8988T (cell line): ENCODE measurements around the gene MAML3.

Experiments used
- DNase-seq: peaks from one replicate; pipeline ENCODE4 v3.0.0; 2011

The MAML3 gene

DNA sequence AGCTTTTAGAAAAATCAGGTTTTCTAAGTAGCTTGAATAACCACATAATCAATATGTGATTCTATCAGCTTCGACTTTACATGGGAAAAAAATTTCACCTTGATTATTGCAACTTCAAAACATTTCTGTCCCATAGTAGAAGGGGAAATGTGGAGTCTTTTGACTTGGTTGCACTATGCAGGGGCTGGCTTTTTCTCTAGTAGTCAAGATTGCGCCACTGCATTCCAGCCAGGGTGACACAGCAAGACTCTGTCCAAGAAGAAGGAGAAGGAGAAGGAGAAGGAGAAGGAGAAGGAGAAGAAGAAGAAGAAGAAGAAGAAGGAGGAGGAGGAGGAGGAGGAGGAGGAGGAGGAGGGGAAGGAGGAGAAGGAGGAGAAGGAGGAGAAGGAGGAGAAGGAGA lies 84.9 kb downstream of the MAML3 start:
- no peak for DNase-seq

DNA sequence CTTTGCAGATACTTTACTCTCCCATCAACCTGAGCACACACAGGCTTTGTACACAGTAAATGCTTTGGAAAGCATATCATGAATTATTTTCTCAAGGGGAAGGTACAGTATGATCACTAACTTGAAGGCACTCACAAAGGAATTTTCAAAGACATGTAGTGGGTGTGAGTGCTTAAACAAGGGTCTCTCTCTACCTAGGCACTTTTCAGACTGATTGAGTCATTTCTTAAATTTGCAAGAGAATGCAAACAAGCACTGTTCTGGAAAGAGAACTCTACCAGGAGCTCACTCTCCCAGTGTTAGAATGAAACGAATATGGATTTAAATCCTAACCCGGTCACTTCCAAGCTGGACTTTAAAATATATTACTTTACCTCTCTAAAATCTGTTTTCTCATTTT lies 85.7 kb downstream of the MAML3 start:
- DNase-seq: no peak

DNA sequence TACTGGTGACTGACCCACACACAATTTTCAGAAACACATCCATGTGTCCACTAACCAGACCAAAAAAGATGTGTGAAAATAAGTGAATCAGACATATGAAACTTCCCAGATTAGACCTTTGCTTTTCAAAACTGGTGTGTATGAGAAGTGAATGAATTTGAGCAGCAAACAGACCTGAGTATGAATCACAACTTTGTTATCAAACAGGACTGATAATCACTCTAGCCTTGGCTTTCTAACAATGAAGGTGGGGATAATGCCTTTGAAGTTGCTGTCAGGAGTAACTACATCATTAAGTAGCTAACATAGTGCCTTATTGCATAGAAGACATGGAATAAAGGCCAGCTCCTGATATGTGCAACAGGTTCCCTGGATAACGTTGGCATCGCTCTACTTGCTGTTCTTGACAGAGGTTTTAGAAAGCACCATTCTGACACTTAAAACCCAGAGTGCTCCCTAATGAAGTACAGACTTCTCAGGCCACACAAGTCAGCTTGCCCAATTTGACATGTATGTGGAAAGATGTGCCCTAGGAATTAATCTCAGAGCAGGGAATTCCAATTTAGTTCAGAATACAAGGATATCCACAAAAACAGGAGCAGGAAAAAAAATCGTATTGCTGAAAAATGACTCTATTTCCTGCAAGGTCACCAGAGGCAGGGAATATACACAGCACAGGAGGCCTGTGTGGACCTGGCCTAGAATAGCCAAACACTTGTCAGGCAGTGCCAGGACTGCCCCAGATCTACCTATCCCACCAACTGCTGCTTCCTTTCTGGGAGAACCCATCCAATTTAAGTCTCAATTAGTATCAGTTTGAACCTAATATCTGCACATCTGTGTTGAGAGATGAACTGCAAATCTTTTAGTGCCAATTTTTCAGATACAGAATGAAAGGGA lies 87.7 kb downstream of the MAML3 start:
- no peak for DNase-seq

DNA sequence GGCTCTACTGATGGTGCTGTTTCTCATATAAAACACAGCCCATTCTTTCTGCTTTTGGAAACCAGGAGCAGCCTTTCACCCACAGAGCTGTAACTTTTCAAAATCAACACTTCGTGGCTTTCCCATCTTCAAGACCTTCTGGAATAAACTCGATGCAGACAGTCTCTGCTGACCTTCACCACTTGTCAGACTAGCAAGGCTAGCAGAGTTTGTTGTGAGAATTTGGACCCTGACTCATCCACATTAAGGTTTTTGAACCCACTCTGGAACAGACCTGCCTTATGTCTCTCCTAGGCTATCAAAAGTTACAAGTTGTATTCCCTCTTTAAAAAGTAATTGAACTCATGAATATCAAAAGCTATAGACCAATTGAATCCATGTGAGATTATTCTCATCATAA lies 88.6 kb downstream of the MAML3 start:
- no peak for DNase-seq

DNA sequence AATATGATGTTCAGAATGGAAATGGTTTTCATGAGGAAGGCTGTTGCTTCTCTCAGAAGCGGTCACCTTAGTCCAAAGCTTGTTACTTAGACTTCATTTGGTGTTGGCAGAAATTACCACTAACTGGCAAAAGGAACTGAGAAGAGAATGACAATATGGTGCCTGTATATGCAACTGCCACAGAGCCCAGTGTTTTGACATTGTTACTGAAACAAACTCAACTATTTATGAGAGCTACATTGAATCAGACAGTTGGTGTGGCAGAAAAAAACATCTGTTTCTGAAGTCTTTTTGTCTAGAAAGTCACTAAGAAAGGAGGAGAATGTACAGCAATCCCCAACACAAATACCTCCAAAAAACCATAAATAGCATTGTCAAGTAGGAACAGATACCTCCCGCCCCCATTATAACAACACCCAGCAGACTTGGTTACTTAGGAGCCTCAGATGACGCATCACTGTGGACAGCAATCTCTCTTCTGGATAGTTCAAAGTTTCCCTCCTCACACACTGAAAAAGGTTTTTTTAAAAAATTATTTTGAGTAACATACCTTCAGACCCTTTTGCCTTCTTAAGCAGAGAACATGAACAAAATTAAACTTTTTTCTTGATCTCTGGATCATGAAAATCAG lies 92.2 kb downstream of the MAML3 start:
- no peak for DNase-seq

DNA sequence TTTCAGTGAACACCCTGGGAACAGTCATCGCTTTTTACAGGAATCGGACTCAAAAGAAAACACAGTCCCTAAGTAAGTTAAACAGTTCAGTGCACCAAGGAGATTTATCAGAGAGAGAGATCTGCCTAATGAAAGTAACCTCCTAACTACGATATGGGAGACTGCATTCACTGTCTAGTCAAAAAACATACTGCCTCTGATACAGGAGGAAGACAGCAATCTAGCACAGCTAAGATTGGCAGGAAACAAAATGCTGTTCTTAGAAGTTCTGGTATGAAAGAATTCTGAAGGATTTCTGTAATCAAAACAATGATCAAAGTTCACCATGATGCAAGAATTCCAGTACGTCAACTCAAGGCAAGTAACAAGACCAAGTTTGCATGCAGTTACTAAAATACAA lies 92.8 kb downstream of the MAML3 start:
- DNase-seq: no peak

DNA sequence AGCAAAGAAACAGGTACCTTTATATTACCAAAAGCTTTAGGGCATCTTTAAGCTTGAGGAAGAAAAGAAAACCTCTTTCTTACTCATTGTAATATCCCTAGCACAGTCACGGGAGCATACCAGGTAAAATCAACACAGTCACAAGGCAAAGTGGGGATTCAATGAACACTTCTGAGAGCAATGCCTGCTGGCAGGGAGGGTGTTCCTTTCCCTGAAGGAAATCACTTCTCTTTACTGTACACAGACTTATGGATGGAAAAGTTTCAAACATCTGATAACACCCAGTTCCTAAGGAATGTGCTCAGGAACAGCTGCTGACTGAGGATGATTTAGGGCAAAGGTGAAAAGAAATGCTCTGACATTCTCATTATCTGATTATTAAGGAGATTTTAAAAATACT lies 94.8 kb downstream of the MAML3 start:
- no peak for DNase-seq

DNA sequence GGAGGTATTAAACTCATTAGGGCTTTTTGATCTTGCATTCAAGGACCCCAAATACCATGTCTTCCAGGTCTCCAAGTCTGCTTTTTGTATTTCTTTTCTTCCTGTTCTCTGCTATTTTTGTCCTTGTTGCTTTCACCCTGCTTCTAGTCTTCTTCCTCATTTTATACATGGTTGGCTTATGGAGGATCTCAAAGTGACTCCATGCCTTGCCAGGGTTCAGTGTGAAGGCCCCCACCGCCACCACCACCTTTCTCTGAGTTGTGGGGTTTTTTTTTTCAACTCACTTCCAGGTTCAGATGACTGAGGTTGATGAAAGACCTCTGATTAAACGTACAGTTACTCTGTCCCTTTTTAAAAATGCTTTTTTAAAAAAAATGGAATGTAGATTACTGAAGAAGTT lies 96.3 kb downstream of the MAML3 start:
- no peak for DNase-seq

DNA sequence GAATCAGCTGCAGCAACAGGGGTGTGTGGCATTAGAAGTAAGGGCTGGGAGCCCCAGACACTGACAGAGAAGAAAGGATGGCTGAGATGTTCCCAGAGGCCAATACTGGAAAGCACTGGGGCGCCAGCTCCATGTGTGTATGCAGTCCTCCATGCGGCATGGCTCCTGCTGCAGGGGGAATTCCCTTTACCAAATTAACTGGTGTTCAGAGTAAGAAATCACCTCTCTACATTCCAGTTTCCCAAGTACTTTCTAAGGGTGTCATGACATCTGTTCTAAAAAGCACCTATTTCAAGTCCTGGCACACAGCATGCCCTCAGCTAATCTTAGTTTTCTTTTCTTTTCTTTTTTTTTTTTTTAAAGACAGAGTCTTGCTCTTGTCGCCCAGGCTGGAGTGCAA lies 98.0 kb downstream of the MAML3 start:
- DNase-seq: no peak

DNA sequence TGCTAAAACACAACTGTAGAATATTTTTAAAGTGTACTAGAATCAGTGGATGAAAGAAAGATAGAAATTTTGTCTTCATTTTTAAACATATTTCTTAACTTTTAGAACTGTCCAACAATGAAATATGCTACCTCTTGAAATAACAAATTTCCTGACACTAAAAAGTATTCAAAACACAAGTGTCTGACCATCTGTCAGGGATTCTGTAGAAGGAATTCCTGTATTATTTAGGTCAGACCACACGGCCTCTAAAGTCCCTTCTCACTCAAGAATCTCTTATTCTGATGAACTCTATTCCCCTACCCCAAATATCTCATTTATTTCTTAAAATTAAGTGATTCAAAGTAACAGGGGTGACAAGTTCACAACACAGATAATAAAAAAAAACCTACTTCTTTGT lies 99.1 kb downstream of the MAML3 start:
- DNase-seq: no peak

DNA sequence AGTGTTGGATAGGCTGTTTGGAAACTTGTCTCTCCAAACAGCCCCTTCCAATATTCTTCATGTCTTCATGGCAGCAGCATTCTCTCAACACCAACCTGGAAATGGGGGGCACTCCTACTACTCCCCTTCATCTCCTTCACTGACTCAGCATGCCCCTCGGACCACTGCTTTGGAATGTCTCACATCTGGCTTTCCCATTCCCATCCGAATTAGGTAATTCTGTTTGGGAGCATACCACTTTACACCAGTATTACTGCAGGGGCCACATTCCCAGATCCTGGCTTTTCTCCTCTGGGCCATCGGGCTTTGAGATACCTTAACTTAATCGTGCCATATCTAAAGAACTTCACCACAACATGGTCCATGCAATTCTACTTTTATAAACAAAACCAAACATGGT lies 100.8 kb downstream of the MAML3 start:
- no peak for DNase-seq

DNA sequence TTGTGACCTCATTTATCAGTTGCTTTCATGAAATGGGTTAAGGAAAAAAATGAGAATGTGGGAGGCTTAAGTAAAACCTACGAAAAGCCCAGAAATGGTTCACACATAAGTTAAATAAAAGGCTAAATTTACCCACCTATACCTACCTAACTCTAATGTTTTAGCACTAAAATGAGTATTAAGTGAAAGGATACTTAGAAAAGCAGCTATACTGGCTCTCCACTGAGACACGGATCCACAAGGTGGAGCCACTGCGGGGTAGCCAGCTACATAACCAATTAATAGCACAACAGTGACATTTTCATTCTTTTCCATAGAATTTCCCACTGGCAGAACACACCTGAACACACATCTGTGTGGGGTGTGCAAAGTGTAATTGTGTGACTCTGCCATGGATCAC lies 101.9 kb downstream of the MAML3 start:
- no peak for DNase-seq

DNA sequence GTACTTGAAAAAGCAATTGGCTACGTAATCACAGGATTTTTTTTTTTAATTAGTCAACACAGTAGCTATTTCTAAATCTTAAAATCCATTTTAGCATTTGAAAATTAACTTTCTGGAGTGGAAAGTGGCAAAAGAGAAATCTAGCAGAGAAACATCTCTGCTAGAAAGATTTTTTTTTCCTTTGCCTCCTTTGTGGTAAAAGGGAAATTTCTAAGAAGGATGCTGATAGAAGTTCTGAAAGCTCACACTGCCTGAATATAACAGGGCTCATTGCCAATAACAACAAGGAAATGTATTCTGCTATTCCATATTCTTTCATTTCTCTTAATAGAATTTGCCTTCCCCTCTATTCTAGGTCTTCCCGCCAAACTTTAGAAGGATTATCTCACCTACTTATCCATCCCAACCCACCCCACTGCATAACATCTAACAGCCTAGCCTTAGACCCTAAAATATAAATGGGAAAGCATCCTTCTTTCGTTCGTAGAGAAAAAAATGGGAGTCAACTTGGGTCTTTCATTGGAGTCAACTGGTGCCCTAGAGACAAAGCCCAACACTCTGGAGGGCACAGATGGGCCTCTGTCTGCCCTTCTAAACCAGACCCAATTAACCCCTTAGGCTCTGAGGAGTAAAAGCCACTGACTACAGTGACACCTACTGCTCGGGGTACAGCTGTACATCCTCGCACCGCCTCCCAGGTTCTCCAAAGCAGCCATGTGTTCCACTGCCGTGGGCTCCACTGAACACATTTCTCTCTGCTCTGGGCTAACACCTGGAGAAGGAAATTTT lies 103.9 kb downstream of the MAML3 start:
- DNase-seq: no peak

DNA sequence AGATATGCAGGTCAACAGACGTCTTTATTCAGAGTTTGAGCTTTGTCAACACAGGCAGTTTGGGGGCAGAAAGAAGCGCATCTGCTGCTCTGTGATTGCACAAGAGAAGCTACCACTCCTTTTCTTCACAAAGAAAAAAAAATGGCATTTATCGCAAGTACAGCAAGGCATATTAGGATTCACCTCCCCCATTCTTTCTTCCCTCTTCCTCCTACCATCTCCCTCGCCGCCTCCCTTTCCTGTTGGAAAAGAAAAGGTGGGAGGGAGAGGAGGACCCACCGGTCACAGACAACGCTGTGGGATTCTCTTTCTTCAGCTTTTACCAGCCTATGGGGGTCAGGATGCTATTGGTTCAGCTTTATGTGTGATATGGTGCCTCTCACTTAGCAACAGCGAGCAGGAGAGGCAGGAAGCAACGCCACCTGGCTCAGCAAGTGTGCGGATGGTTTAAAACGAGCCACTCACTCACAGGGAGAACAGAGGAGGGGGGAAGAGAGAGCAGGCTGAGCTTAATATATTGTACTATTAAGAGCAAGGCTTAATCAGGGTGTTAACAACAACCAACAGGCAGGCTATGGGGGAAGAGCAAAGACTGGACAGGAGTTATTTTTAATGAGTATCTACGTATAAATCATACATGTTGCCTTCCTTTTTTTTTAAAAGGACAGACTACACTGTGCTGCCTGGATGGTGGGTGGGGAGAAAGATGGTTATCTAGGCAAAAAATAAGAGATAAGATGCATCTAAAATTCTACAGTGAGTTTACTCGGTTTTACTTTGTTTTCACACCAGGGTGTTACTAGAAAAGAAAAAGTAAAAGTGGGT lies 104.7 kb downstream of the MAML3 start:
- DNase-seq: no peak

DNA sequence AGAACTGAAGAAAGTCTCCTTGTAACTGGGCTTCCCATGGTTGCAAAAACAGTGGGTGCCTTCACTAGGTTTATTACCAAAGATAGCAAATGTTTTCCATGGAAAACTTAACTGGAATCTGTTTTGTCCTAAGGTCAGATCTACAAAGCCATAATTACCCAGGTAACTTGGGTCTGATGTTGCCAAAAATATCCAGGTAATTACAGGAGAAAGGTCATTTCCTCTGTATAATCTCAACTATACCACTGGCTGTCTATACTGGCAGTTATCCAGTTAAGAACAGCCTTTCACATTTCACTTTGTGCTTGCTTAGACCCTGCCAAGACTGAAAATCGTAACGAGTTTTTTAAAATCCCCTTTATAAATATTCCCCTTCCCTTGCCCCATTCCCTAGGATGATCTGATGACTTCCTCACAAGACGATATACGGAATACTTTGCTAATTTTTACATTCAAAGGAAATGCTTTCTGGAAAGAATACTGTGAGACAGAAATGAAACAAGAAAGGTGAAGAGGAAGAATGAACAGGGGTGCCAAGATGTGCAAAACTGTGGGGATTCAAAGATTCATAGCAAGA lies 105.5 kb downstream of the MAML3 start:
- no peak for DNase-seq

DNA sequence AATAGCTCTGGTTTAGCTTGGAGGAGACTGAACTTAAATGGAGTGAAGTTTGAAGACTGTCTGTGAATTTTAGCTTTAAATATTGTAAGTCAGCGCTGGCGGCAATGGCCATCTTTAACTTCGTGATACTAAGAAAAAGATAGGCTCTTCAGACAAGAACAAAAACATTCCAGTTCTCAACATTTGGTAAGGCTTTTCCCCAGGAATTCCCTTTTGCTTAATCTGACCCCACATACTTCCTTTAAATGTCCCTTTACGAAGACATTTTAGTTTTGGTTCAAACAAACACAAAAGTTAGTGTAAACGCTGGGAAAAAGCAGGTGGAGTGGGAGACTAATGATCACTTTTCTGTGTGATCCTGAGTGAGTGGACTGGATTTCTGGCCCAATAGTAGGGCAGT lies 106.2 kb downstream of the MAML3 start:
- no peak for DNase-seq

DNA sequence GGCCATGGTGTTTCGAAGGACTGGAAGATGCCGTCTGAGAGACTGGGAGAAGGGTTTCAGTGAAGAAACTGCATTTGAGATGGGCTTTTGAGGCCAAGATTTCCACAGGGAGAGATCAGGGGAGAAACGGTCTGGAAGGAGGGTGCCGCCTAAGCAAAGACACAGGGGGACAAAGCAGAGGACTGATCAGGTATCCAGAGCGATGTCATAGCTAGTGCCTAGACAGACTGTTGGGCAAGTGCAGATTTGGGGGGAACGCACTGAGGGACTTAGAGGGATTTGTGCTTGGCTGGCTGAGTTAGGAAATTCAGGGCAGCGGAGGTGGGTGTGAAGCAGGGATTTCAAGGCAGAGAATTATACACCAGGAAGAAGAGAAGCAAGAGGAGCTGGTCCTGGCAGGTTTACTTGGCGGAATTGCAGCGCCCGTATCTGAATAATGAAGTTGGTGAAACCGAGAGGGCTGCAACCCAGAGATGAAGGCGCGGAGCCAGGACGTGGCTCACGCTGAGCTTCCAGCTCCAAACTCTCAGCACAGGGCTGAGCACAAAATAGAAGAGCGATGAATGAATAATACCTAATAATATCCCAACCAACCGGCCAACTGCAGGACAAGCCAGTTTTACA lies 106.9 kb downstream of the MAML3 start:
- DNase-seq: no peak

DNA sequence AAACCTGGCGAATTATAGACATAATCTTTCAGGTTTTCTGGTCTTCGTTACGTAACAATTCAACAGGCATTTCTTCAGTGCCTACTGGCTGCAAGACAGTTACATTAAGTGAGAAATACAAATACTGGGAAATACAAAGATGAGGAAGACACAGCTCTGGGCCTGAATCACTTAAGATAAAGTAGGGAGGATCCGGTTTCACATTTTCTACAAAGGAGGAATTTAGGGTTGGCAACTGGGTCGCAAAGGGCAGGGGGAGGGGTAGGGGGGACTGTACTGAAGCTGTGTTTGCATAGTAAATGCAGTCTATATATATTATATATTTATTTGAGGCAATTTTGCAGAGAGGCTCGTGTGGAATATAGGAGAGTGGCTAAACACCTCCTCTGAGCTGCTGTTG lies 107.4 kb downstream of the MAML3 start:
- DNase-seq: no peak

DNA sequence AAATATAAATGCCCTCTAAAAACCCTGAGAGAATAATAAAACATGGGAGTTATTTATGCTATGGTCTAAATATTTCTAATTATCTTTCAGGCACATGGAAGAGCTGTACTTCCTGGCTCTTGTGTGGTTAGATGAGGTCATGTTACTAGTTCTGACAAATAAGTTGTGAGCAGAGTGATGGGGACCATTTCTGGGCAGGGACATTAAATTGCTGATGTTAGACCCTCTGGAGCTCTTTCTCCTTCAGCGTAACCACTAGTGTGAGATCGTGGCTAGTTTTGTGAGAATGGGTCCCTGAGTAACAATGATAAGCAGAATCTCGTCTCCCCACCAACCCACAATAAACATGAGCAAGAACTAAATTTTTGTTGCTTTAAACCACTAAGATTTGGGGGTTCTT lies 108.0 kb downstream of the MAML3 start:
- no peak for DNase-seq

DNA sequence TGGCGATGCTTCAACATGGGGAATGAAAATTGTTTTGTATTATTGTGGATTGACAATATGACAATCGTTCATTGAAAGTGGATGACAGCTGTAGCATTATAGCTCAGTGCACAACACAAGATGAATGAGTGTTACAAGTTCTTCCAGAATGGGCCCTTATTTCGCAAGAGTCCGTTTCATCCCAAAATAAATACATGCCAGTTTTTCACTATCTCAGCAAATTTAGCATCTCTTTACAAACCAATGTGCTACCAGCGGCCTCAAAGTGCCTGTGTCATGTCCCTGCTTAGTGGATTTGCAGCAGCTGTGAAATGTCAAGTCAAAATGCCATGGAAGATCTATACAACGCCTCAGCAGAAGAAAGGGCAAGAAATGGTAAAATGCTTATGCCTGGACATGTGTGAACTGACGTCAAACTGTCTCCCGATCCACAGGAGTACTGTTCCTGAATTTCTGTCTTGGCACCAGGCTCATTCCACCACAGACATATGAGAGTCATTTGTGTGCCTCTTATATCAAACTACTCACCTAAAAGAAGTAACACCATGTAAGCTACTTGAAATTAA lies 109.6 kb downstream of the MAML3 start:
- DNase-seq: no peak

DNA sequence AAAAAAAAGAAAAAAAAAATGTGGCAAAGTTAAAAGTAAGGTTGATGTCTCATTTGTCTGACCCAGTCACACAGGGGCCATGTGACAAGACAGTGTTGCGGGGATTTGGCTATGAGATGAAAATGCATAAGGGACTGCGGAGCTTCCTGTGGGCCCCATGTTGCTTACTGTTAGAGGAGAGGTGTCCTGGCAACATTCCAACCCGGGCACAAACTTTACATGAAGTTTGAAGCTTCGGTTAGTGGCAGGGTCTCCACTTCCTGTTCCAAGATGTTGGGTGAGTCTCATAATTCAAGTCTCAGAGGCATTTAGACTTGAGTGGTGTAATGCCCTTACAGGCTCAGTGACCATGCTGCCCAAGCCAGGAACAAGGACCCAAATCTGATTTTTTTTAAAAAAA lies 111.3 kb downstream of the MAML3 start:
- no peak for DNase-seq

DNA sequence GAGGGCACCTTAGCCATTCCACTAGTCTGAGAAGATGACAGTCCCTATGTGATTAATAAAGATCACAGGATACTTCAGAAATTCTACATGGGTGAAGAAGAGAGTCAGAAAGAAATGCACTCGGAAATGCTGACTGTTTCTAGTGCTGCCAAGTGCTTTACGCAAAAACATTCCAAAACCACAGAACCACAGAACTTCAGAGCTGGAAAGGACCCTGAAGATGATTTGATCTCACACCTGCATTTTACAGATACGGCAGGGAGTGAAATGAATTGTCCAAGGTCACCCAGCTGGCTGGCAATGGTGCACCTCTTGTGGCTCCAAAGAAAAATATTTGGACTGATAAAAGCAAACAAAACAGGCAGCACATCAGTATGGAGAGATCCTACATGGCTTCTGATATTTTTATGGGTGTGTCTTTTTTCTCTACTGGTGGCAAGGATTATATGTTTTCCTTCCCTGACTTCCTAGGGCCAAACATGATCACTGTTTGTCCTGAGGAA lies 115.9 kb downstream of the MAML3 start:
- no peak for DNase-seq
